Breast epithelium (tissue), 4 donors: ENCODE measurements around the gene EXOC3L1. TPM values are rescaled to one million over a fixed set of nuclear protein-coding genes. Genes with fewer than 3 reads are reported as not detected.
A peak's percentile ranks its signal among the peaks of the same experiment; 100 is the strongest.

ENCODE experiments used
- DNase-seq, 2 donors: peaks; one replicate each; pipeline ENCODE4 v3.0.0-alpha.2; 2019; ENCODE audit warnings: low spot score in 2 of 2
- H3K27ac ChIP-seq, 2 donors: fragments of 200-600 bp; sonication (generic) in 1 of 2; one replicate each; pipeline ENCODE4 v1.5.1; 2016 to 2019; ENCODE audit warnings: mild to moderate bottlenecking in 1 of 2
- H3K27me3 ChIP-seq, 2 donors: fragments of 200-600 bp; sonication (generic) in 1 of 2; one replicate each; pipeline versions ENCODE4 v1.5.1 to v1.6.0; 2017 to 2019; ENCODE audit warnings: control low read depth in 1 of 2, mild to moderate bottlenecking in 1 of 2
- H3K36me3 ChIP-seq: fragments of 200-600 bp; one replicate; pipeline ENCODE4 v1.5.1; 2019
- H3K4me1 ChIP-seq, 2 donors: fragments of 200-600 bp; sonication (generic); one replicate each; pipeline ENCODE4 v1.5.1; 2016 to 2019; ENCODE audit warnings: control low read depth in 1 of 2
- H3K4me3 ChIP-seq, 3 donors: fragments of 200-600 bp; sonication (generic); 1 replicate in 2 of 3; 2 replicates in 1 of 3; pipeline ENCODE4 v1.5.1; 2016 to 2019; ENCODE audit warnings: mild to moderate bottlenecking in 3 of 3, moderate library complexity in 2 of 3
- H3K9me3 ChIP-seq, 2 donors: fragments of 200-600 bp; sonication (generic) in 1 of 2; one replicate each; pipeline ENCODE4 v1.5.1; 2016 to 2019; ENCODE audit warnings: control low read depth in 1 of 2
- CTCF ChIP-seq, 3 donors: fragments of 450-650 bp; IDR thresholded peaks; one replicate each; pipeline ENCODE4 v1.5.1; 2016 to 2017; ENCODE audit warnings: antibody characterized with exemption in 3 of 3, mild to moderate bottlenecking in 3 of 3, moderate library complexity in 3 of 3
- POLR2A ChIP-seq: fragments of 450-650 bp; IDR thresholded peaks from one replicate; pipeline ENCODE4 v1.6.1; 2016; ENCODE audit warnings: antibody characterized with exemption, mild to moderate bottlenecking, moderate library complexity
- POLR2AphosphoS5 ChIP-seq, 3 donors: sonication (generic); formaldehyde crosslinking; IDR thresholded peaks; one replicate each; pipeline ENCODE4 v1.6.1; 2017; ENCODE audit warnings: antibody characterized with exemption in 3 of 3
- intact Hi-C: fragments of 100-400 bp; cut with DNase I; formaldehyde crosslinking; loops from one replicate; pipeline ENCODE4 v1.15.1; 2023; ENCODE audit warnings: low total_unique reads
- total RNA-seq, 3 donors: library from RNA; depleted of rRNA; stranded (reverse); fragments of >200 nt; gene quantifications; one replicate each; pipeline ENCODE4 v1.1.0, GENCODE V29; 2016

The EXOC3L1 gene
- total RNA-seq, 3 donors from 2014 or later, result 1.1 to 3.6 (median 2.2) TPM

- H3K36me3 ChIP-seq, result peaks cover 6% of the 10 kb centered on the region
- H3K4me3 ChIP-seq, result peak within 1 kb of the TSS; percentile 63 to 95 (median 84)
- no peaks in the 10 kb centered on the region for H3K9me3 ChIP-seq
- DNase-seq, result peak; percentile 95 to 96
- TF ChIP-seq POLR2AphosphoS5 (IDR thresholded peaks at IDR 0.05) (peak; percentile 98 to 100 (median 98)), CTCF (IDR thresholded peaks at IDR 0.05) (no peak), POLR2A (peak; percentile 84)
- peak within 1 kb of the TSS; percentile 81 to 85 for H3K27ac ChIP-seq
- H3K4me1 ChIP-seq, result peaks cover 5 to 6% of the 10 kb centered on the region in 2 donors
- intact Hi-C loops, result no loop called here
- H3K27me3 ChIP-seq, result no peaks in the 10 kb centered on the region
These were observed 37.0 kb upstream of the EXOC3L1 start, which contains the start of gene TMEM208 for GRCh38 chr16:67226804-67227566. TMEM208 (plus strand) TSS chr16:67227130; CDS start chr16:67227219, 89 bp downstream.

GRCh38 chr16:67226295-67226803 lies 36.4 kb upstream of the EXOC3L1 start:
- Histone ChIP-seq H3K27me3 (no peaks in the 10 kb centered on the region), H3K9me3 (no peaks in the 10 kb centered on the region), H3K4me1 (peaks cover 5 to 6% of the 10 kb centered on the region in 2 donors), H3K4me3 (peak overlapping the region; percentile 63 to 95 (median 84)), H3K27ac (peak overlapping the region; percentile 81 to 85), H3K36me3 (peaks cover 6% of the 10 kb centered on the region)
- DNase-seq, result no peak
- TF ChIP-seq CTCF (IDR thresholded peaks at IDR 0.05) (peak in 1 of 3 donors; percentile 25), POLR2A (no peak), POLR2AphosphoS5 (IDR thresholded peaks at IDR 0.05) (no peak)
- intact Hi-C loops, result no loop called here

GRCh38 chr16:67223992-67224391 lies 34.1 kb upstream of the EXOC3L1 start:
- intact Hi-C loops, result no loop called here
- H3K4me3 ChIP-seq, result no peak overlapping the region
- H3K36me3 ChIP-seq, result no peaks in the 10 kb centered on the region
- no peak overlapping the region for H3K27ac ChIP-seq
- no peaks in the 10 kb centered on the region for H3K9me3 ChIP-seq
- H3K4me1 ChIP-seq, result peaks cover 5 to 6% of the 10 kb centered on the region in 2 donors
- DNase-seq, result no peak
- TF ChIP-seq POLR2AphosphoS5 (IDR thresholded peaks at IDR 0.05) (no peak), CTCF (IDR thresholded peaks at IDR 0.05) (no peak), POLR2A (no peak)
- H3K27me3 ChIP-seq, result no peaks in the 10 kb centered on the region

GRCh38 chr16:67216612-67217490 lies 26.9 kb upstream of the EXOC3L1 start:
- no peak for DNase-seq
- Histone ChIP-seq H3K36me3 (no peaks in the 10 kb centered on the region), H3K27ac (no peak overlapping the region), H3K4me3 (no peak overlapping the region), H3K4me1 (no peaks in the 10 kb centered on the region), H3K27me3 (no peaks in the 10 kb centered on the region), H3K9me3 (no peaks in the 10 kb centered on the region)
- TF ChIP-seq POLR2AphosphoS5 (IDR thresholded peaks at IDR 0.05), result no peak
- no peak for TF ChIP-seq CTCF (IDR thresholded peaks at IDR 0.05)
- no peak for TF ChIP-seq POLR2A
- intact Hi-C loops, result no loop called here
